ENCODE data around the gene CFLAR. TPM values are rescaled to one million over a fixed set of nuclear protein-coding genes. Genes with fewer than 3 reads are reported as not detected.
"Not testable (repeated sequence)": the region's sequence is repeated elsewhere in the genome, so short reads cannot be mapped to it uniquely, and the experiment has no call there.

CFLAR gene
- total and polyA plus RNA-seq, 5 experiments from 2014 or later = 50.7 to 142 (median 93.3) TPM

- peaks cover 0 to 3% (median 0%) of the 10 kb centered on the region in 9 donors for H3K9me3 Mint-ChIP-seq
Measured at GRCh38 chr2:201107624-201108023, 8.3 kb upstream of the CFLAR start.

GRCh38 chr2:201108341-201108740 is 7.6 kb upstream of the CFLAR start:
- Mint-ChIP-seq H3K27ac (no peak overlapping the region), H3K36me3 (peaks cover 3 to 6% (median 4%) of the 10 kb centered on the region in 3 donors), H3K27me3 (no peaks in the 10 kb centered on the region), H3K4me1 (peaks cover 2 to 10% (median 8%) of the 10 kb centered on the region in 4 donors), H3K9me3 (peaks cover 0 to 3% (median 0%) of the 10 kb centered on the region in 9 donors), H3K4me3 (no peak overlapping the region)
- DNase-seq = no peak
- no peak for ATAC-seq
- POLR2A ChIA-PET = interaction anchor here (1.6 kb wide), 1 partner anchor 8 kb away, joined by 8 read pairs; the partner anchor contains the start of gene CFLAR

More at GRCh38 chr2:201107624-201108023, 8.3 kb upstream of the CFLAR start:
- H3K27ac Mint-ChIP-seq = peak overlapping the region in 1 of 10 donors; percentile 16
- H3K4me3 Mint-ChIP-seq = no peak overlapping the region
- DNase-seq = no peak
- H3K27me3 Mint-ChIP-seq = no peaks in the 10 kb centered on the region
- peaks cover 0 to 6% (median 5%) of the 10 kb centered on the region in 4 donors for H3K4me1 Mint-ChIP-seq
- POLR2A ChIA-PET = interaction anchor here (1.6 kb wide), 1 partner anchor 9 kb away, joined by 8 read pairs; the partner anchor contains the start of gene CFLAR
- ATAC-seq = no peak
- peaks cover 3 to 6% (median 4%) of the 10 kb centered on the region in 3 donors for H3K36me3 Mint-ChIP-seq

GRCh38 chr2:201109186-201109585 is 6.8 kb upstream of the CFLAR start:
- POLR2A ChIA-PET = interaction anchor here (0.5 kb wide), 1 partner anchor 215 kb away, joined by 6 read pairs; no protein-coding TSS in a partner anchor
- H3K27me3 Mint-ChIP-seq = no peaks in the 10 kb centered on the region
- ATAC-seq = no peak
- H3K27ac Mint-ChIP-seq = no peak overlapping the region
- no peak for DNase-seq
- H3K9me3 Mint-ChIP-seq = peaks cover 0 to 3% (median 0%) of the 10 kb centered on the region in 9 donors
- no peak overlapping the region for H3K4me3 Mint-ChIP-seq
- H3K36me3 Mint-ChIP-seq = peaks cover 3 to 6% (median 4%) of the 10 kb centered on the region in 3 donors
- peaks cover 6 to 15% (median 12%) of the 10 kb centered on the region in 4 donors for H3K4me1 Mint-ChIP-seq

- DNase-seq (no peak), ATAC-seq (no peak)
- H3K27me3 Mint-ChIP-seq = no peaks in the 10 kb centered on the region
- peaks cover 16 to 28% (median 22%) of the 10 kb centered on the region in 4 donors for H3K4me1 Mint-ChIP-seq
- H3K27ac Mint-ChIP-seq = no peak overlapping the region
- H3K36me3 Mint-ChIP-seq = peaks cover 0 to 4% (median 1%) of the 10 kb centered on the region in 3 donors
- H3K9me3 Mint-ChIP-seq = peaks cover 0 to 3% (median 0%) of the 10 kb centered on the region in 9 donors
- POLR2A ChIA-PET = no interaction called here
- no peak overlapping the region for H3K4me3 Mint-ChIP-seq
Measured at GRCh38 chr2:201110615-201111014, 5.3 kb upstream of the CFLAR start.

- H3K27me3 Mint-ChIP-seq = no peaks in the 10 kb centered on the region
- POLR2A ChIA-PET = no interaction called here
Measured at GRCh38 chr2:201111096-201111495, 4.9 kb upstream of the CFLAR start.

GRCh38 chr2:201114350-201114749 is 1.6 kb upstream of the CFLAR start:
- H3K4me1 Mint-ChIP-seq = peaks cover 20 to 50% (median 34%) of the 10 kb centered on the region in 4 donors
- H3K4me3 Mint-ChIP-seq = peak overlapping the region; percentile 9 to 100 (median 98)
- H3K27ac Mint-ChIP-seq = peak overlapping the region; percentile 18 to 99 (median 98)
- H3K27me3 Mint-ChIP-seq = no peaks in the 10 kb centered on the region
- POLR2A ChIA-PET = interaction anchor here (1.3 to 4.5 kb wide), 2 partner anchors 43 to 118 kb away, joined by 3 to 75 read pairs; partner anchors contain the start of genes HYCC2 and NDUFB3
- ATAC-seq = no peak
- DNase-seq = no peak
- no peaks in the 10 kb centered on the region for H3K9me3 Mint-ChIP-seq
- no peaks in the 10 kb centered on the region for H3K36me3 Mint-ChIP-seq

More at GRCh38 chr2:201111096-201111495, 4.9 kb upstream of the CFLAR start:
- Mint-ChIP-seq H3K27ac (peak overlapping the region in 4 of 10 donors; percentile 29 to 80 (median 40)), H3K36me3 (peaks cover 0 to 4% (median 0%) of the 10 kb centered on the region in 3 donors), H3K4me1 (peaks cover 13 to 32% (median 23%) of the 10 kb centered on the region in 4 donors), H3K4me3 (no peak overlapping the region), H3K9me3 (peaks cover 0 to 2% (median 0%) of the 10 kb centered on the region in 9 donors)
- ATAC-seq (no peak), DNase-seq (no peak)

- no peaks in the 10 kb centered on the region for H3K27me3 Mint-ChIP-seq
- peaks cover 22 to 54% (median 36%) of the 10 kb centered on the region in 4 donors for H3K4me1 Mint-ChIP-seq
- peak overlapping the region; percentile 83 to 99 (median 98) for H3K27ac Mint-ChIP-seq
- ATAC-seq (no peak), DNase-seq (no peak)
- H3K4me3 Mint-ChIP-seq = peak overlapping the region; percentile 89 to 100 (median 98)
- POLR2A ChIA-PET = interaction anchor here (1.9 to 5.0 kb wide), 6 partner anchors 44 to 304 kb away, joined by 8 to 75 read pairs (median 30); partner anchors contain the start of genes BZW1, HYCC2, NDUFB3 and NIF3L1
- no peaks in the 10 kb centered on the region for H3K9me3 Mint-ChIP-seq
- no peaks in the 10 kb centered on the region for H3K36me3 Mint-ChIP-seq
Measured at GRCh38 chr2:201114846-201115245, 1.1 kb upstream of the CFLAR start.

- H3K4me1 Mint-ChIP-seq = peaks cover 34 to 73% (median 56%) of the 10 kb centered on the region in 4 donors
- POLR2A ChIA-PET = interaction anchor here (0.6 to 5.0 kb wide), 34 partner anchors 10 to 404 kb away, joined by 3 to 75 read pairs (median 6); partner anchors contain the start of genes BZW1, CASP10, CASP8 and CLK1
- peaks cover 0 to 3% (median 1%) of the 10 kb centered on the region in 3 donors for H3K36me3 Mint-ChIP-seq
Measured at GRCh38 chr2:201116959-201117734, 1.2 kb downstream of the CFLAR start.

GRCh38 chr2:201117735-201118094 is 1.8 kb downstream of the CFLAR start:
- ATAC-seq = peak in 1 of 2 donors; percentile 10
- H3K27me3 Mint-ChIP-seq = not testable (repeated sequence)
- POLR2A ChIA-PET = interaction anchor here (0.8 to 5.0 kb wide), 27 partner anchors 12 to 404 kb away, joined by 3 to 75 read pairs (median 5); partner anchors contain the start of genes CASP10, CASP8, CLK1 and HYCC2

More at GRCh38 chr2:201116959-201117734, 1.2 kb downstream of the CFLAR start:
- Mint-ChIP-seq H3K27me3 (no peaks in the 10 kb centered on the region), H3K4me3 (peak overlapping the region; percentile 89 to 100 (median 98)), H3K9me3 (no peaks in the 10 kb centered on the region), H3K27ac (peak overlapping the region; percentile 97 to 100 (median 99))
- peak; percentile 19 to 22 for ATAC-seq
- peak in 8 of 10 donors; percentile 19 to 68 (median 35) for DNase-seq

GRCh38 chr2:201118121-201118960 is 2.4 kb downstream of the CFLAR start:
- POLR2A ChIA-PET = interaction anchor here (0.8 to 5.0 kb wide), 27 partner anchors 12 to 405 kb away, joined by 3 to 75 read pairs (median 5); partner anchors contain the start of genes CASP10, CASP8, CLK1 and HYCC2
- peaks cover 38 to 79% (median 63%) of the 10 kb centered on the region in 4 donors for H3K4me1 Mint-ChIP-seq
- H3K4me3 Mint-ChIP-seq = peak overlapping the region; percentile 89 to 100 (median 98)
- H3K27me3 Mint-ChIP-seq = no peaks in the 10 kb centered on the region
- no peaks in the 10 kb centered on the region for H3K9me3 Mint-ChIP-seq
- H3K36me3 Mint-ChIP-seq = peaks cover 0 to 11% (median 3%) of the 10 kb centered on the region in 3 donors
- peak; percentile 55 to 60 for ATAC-seq
- H3K27ac Mint-ChIP-seq = peak overlapping the region; percentile 97 to 100 (median 99)
- peak; percentile 68 to 90 (median 78) for DNase-seq

More at GRCh38 chr2:201117735-201118094, 1.8 kb downstream of the CFLAR start:
- Mint-ChIP-seq H3K27ac (peak overlapping the region; percentile 97 to 100 (median 99)), H3K4me1 (peaks cover 40 to 75% (median 61%) of the 10 kb centered on the region in 4 donors), H3K4me3 (peak overlapping the region; percentile 89 to 100 (median 98))
- DNase-seq = peak in 3 of 10 donors; percentile 16 to 69 (median 30)
- H3K36me3 Mint-ChIP-seq, H3K9me3 Mint-ChIP-seq: not testable (repeated sequence)

- ATAC-seq (peak in 1 of 2 donors; percentile 3), DNase-seq (peak in 3 of 10 donors; percentile 24 to 38 (median 37))
- peaks cover 40 to 82% (median 66%) of the 10 kb centered on the region in 4 donors for H3K4me1 Mint-ChIP-seq
- peak overlapping the region; percentile 89 to 100 (median 98) for H3K4me3 Mint-ChIP-seq
- peaks cover 0 to 11% (median 3%) of the 10 kb centered on the region in 3 donors for H3K36me3 Mint-ChIP-seq
- peak overlapping the region; percentile 97 to 100 (median 99) for H3K27ac Mint-ChIP-seq
- POLR2A ChIA-PET = interaction anchor here (0.8 to 5.0 kb wide), 13 partner anchors 18 to 255 kb away, joined by 3 to 75 read pairs (median 6); partner anchors contain the start of genes CASP10, CLK1, HYCC2 and NDUFB3
- H3K27me3 Mint-ChIP-seq = no peaks in the 10 kb centered on the region
- no peaks in the 10 kb centered on the region for H3K9me3 Mint-ChIP-seq
Measured at GRCh38 chr2:201118961-201119854, 3.2 kb downstream of the CFLAR start.
